GM18505 (cell line): ENCODE results near the gene ADGRL4.

Source experiments
- ATAC-seq: cut with Tn5 transposase; IDR thresholded peaks from one replicate; pipeline ENCODE4 v1.9.1; 2021; ENCODE audit not compliant: unreplicated experiment
- POLR2A ChIP-seq: IDR thresholded peaks from 4 replicates; pipeline ENCODE4 v1.6.1; 2011; ENCODE audit warnings: borderline replicate concordance; ENCODE audit not compliant: insufficient read depth, insufficient read length; ENCODE audit errors: extremely low read depth

ADGRL4 gene

DNA sequence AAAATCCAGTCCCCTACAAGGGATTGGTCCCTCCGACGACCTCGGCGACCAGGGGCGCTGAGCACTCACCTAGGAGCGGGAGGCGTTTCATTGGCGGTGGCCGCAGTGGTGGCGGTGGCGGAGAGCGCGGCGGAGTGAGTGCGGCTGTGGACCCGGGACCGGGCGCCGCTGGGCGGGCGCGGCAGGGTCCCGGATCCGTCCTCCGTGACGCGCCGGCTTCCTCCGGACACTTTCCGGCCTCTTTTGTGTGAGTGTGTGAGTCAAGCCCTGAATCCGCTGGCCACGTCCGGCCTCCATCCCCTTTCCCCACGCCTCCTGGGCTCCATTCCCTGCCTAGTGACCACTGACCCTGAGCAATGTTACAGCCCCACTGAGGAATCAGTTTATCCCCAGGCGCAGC is at the start of gene ADGRL4:
TSS of gene ADGRL4 (minus strand) at position 167 of the 400 bp plus-strand sequence. CDS start at position 91, 76 bp downstream.
- TF ChIP-seq POLR2A = no peak
- no peak for ATAC-seq

- no peak for ATAC-seq
- TF ChIP-seq POLR2A = no peak
Measured at GRCh38 chr1:79055856-79056255, 49.3 kb upstream of the ADGRL4 start.

- ATAC-seq = peak; percentile 99
- TF ChIP-seq POLR2A = no peak
Measured at GRCh38 chr1:79052829-79053449, 46.4 kb upstream of the ADGRL4 start.

DNA sequence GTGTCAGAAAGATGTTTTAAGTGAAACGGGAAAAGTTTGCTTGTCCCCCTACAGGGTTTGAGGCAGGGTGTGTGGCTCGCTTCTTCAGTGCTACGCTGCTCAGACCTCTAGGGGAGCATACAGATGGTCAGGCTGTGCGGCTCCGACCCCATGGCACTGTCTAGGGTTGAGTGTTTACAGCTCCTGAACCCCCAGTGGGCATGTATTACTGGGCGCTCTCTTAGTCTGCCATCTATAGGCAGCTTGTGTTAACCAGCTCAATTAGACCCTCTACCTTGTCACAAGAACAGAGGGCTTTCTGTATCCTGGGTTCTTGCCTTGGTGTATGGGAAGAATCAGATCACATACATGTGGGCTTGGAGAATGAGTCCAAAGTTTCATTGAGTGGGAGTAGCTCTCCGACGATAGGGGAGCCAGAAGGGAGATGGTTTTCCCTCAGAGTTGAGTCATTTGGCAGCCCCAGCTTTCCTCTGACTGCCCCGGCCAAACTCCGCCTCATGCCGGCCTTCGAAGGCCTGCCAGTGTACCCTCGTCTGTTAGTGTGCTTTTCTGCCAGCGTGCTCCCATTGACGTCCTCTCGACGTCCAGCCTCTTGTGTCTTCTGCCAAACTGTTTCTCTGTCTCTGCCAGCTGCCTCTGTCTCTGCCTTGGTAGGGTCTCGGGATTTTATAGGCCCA is 38.6 kb upstream of the ADGRL4 start:
- no peak for TF ChIP-seq POLR2A
- no peak for ATAC-seq

DNA sequence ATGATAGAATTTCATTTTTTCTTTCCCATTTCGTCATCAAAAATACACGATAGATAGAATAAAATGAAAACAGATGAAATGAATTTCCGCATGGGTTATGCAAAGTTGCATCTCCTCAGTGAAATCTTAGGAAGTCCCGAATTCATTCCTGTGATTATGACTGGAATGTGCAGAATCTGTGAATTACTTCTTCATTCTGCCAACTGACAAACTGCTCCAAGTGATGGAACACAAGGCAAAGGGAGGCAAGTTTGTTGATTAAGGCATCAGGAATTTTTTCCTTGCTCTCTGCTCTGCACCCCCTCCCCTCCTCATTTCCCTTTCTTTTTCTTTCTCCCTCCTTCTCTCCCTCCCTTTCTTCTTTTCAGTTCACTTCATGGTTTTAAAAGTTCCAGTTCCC is 37.0 kb upstream of the ADGRL4 start:
- ATAC-seq = no peak
- TF ChIP-seq POLR2A = no peak

DNA sequence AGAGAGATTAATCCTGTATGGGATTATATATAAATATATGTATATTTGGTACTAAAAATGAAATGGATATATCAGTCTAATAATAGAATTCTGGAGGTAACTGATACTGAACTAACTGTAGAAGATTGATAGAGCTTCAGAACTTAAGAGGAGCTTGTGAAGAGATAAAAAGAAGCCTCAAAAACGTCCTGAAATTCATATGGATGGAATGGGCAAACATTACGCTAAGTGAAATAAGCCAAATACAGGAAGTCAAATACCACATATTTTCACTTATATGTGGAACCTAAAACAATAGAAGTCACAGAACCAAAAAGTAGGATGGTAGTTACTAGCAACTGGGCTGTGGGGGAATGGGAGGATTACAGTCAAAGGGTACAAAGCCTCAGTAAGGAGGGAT is 36.0 kb upstream of the ADGRL4 start:
- ATAC-seq = no peak
- TF ChIP-seq POLR2A = no peak

DNA sequence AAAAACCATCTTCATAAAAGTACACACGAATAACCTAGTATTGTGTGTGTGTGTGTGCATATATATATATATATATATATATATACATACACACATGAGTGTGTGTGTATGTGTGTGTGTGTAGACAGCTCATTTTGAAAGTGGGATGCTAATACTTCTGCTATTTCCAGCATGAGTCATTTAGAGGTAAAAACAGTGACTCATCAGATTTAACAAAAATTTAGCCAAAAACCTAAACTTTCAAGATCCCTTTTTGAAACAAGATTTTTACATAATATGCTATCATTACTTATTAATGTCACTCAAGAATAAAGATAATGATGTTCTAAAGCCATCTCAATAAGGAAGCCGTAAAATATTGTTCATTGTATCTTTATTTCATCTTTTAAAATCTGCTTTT is 35.6 kb upstream of the ADGRL4 start:
- no peak for TF ChIP-seq POLR2A
- ATAC-seq = peak; percentile 67

DNA sequence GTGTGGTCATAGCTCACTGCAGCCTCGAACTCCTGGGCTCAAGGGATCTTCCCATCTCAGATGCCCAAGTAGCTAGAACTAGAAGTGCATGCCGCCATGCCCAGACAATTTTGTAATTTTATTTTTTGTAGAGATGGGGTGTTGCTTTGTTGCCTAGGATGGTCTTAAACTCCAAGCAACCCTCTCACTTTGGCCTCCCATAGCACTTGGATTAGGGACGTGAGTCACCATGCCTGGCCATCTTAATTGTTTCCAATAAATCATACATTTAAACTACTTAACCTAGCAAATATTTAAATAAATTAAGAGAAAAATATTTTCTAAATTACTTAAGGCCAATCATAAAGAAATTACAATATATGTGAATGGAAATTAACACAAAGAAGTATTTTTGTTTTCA is 35.1 kb upstream of the ADGRL4 start:
- no peak for TF ChIP-seq POLR2A
- no peak for ATAC-seq

DNA sequence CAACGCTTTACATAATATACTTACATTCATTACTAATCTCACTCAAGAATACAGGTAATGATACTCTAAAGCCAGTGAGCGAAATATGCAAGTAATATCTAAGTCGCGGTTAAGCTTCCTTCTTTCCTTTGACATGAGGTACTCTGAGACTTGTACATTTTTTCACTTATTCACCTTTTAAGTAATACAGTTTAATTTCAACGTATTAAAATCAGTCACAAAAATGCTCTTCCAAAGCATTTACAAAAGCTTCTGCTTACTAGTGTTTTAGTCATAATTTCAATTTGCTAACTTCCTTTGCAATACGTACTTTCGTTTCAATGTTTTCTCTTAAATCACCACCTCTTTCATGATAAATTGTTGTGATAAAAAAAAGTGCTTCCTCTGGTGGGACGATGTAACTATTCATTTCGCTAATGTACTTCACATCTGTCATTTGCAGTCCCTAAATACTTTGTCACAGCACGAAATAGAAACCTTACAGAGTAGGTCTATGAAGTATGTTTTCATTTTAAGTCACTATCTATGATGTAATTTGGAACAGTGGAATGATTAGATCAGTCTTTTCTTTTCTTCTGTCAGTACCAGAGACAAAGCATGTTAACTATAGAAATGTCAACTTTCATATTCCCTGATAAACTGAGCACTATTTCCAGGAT is 34.0 kb upstream of the ADGRL4 start:
- no peak for TF ChIP-seq POLR2A
- peak; percentile 83 for ATAC-seq

DNA sequence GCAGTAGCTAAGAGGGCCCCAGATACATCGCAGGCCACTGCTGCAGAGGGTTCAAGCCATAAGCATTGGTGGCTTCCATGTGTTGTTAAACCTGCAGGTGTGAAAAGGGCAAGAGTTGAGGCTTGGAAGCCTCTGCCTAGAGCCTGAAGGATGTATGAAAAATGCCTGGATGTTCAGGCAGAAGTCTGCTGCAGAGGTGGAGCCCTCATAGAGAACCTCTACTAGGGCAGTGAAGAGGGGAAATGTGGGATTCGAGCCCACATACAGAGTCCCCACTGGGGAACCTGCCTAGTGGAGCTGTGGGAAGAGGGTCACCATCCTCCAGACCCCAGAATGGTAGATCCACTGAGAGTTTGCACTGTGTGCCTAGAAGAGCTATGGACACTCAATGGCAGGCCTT is 30.6 kb upstream of the ADGRL4 start:
- ATAC-seq = no peak

DNA sequence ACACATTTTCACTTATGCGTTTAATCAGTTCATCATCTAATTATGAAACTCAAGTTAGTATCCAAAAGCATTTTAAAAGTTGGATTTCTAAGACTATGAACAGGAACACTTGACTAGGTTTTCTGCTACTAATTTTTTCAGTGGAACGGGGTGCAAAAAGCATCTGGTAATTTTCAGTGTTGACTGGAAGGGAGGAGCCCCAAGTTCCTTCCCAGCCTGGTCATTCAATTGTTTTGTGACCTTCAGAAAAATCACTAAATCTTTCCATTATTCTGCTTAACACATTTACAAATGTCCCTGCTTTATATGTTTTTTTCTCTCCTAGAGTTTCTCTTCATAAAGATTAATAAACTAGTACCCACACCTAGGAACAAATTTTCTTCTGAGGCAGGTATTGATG is 6.0 kb upstream of the ADGRL4 start:
- ATAC-seq = no peak

More for the DNA sequence above, 30.6 kb upstream of the ADGRL4 start:
- TF ChIP-seq POLR2A = no peak

GRCh38 chr1:79010589-79010988 is 4.1 kb upstream of the ADGRL4 start:
- TF ChIP-seq POLR2A = no peak
- no peak for ATAC-seq

More for the DNA sequence above, 6.0 kb upstream of the ADGRL4 start:
- TF ChIP-seq POLR2A = no peak

DNA sequence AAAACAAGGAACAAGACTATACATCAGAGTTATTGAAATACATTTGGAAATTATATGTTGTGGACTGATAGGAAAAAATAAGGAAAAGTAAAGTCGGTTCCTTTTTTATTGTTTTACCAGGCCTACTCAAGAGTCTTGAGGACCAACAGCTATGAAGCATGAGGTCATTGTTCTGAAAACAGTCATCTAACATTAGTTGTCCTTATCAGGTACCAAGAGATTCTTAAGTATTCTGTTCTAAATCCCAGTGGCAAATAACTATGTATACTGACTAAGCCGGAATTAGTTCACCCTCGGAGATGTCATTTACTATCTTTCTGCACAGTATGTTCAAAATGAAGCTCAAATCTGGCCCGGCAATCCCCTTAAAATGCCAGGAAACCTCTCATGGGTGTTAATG is 585 bp downstream of the ADGRL4 start:
- no peak for ATAC-seq
- no peak for TF ChIP-seq POLR2A

- no peak for ATAC-seq
- TF ChIP-seq POLR2A = no peak
Measured at GRCh38 chr1:79004916-79005315, 1.6 kb downstream of the ADGRL4 start.
